ENCODE data around the gene FAM53B. TPM values are rescaled to one million over a fixed set of nuclear protein-coding genes. Genes with fewer than 3 reads are reported as not detected.

The FAM53B gene
- total RNA-seq, 2 experiments from 2014 or later = 56.6 to 58.5 TPM

DNA sequence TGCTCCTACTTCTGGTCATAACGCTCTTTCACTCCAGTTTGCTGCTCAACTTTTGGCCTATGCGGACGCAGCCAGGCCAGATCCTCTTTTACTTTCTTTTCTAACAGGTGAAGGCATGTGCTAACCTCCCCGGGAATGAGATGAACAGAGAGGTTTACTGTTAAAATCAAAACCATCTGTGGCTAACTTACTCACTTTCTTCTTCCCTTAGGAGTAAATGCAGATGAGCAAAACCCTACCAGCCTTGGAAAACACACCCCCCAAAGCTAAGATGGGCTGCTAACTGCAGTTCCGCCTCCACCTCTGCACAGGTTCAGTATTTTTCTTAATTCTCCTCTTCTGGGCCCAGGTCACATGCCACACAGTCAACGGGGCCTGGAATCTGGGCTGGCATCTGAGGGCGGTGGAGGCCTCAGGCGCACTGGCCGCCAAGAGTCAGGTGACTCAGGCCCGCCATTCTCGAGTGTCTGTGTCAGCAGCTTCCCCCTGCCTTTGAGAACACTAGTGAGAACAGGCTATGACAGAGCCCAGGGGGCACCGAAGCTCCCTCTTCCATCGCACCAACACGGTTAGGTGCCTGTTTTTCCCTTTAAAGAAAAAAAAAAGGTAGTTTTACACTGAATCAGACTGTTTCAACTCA is 11.1 kb downstream of the FAM53B start:
- Histone ChIP-seq H3K27ac (ENCODE audit: low read depth, low read length, poor library complexity, severe bottlenecking) (no peak overlapping the region), H4K20me1 (ENCODE audit: insufficient read depth, low read length) (peaks cover 21% of the 10 kb centered on the region; the same call in 1 of the 2 replicates), H3K4me1 (ENCODE audit: insufficient read depth, low read length, poor library complexity, severe bottlenecking) (peaks cover 74% of the 10 kb centered on the region), H3K4me3 (ENCODE audit: low read depth, low read length, poor library complexity, severe bottlenecking) (no peak overlapping the region), H3K79me2 (ENCODE audit: insufficient read depth, low read depth, low read length) (peaks cover 98% of the 10 kb centered on the region), H3K9me3 (ENCODE audit: low read length) (no peaks in the 10 kb centered on the region), H2AFZ (ENCODE audit: low read length) (no peak overlapping the region), H3K9me2 (ENCODE audit: insufficient read depth, low read length) (no peaks in the 10 kb centered on the region), H3K4me2 (ENCODE audit: low read length) (no peak overlapping the region), H3K36me3 (ENCODE audit: insufficient read depth, low read length) (peaks cover 84% of the 10 kb centered on the region)
- TF ChIP-seq, protein P1, sequence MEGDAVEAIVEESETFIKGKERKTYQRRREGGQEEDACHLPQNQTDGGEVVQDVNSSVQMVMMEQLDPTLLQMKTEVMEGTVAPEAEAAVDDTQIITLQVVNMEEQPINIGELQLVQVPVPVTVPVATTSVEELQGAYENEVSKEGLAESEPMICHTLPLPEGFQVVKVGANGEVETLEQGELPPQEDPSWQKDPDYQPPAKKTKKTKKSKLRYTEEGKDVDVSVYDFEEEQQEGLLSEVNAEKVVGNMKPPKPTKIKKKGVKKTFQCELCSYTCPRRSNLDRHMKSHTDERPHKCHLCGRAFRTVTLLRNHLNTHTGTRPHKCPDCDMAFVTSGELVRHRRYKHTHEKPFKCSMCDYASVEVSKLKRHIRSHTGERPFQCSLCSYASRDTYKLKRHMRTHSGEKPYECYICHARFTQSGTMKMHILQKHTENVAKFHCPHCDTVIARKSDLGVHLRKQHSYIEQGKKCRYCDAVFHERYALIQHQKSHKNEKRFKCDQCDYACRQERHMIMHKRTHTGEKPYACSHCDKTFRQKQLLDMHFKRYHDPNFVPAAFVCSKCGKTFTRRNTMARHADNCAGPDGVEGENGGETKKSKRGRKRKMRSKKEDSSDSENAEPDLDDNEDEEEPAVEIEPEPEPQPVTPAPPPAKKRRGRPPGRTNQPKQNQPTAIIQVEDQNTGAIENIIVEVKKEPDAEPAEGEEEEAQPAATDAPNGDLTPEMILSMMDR (conservative IDR thresholded peaks at IDR 0.05; ENCODE audit: low read length) = no peak
- TF ChIP-seq EZH2phosphoT487 (IDR thresholded peaks at IDR 0.05; ENCODE audit: borderline replicate concordance, low read depth, low read length) = no peak
- ChIA-PET POLR2A (interaction anchor here (1.7 kb wide), 1 partner anchor 8 kb away, joined by 5 read pairs; no protein-coding TSS in a partner anchor), CTCF (ENCODE audit: unreplicated experiment) (no interaction called here)
- no TSS peak for BruUV-seq (replicated peaks)
- intact Hi-C loops (cut with micrococcal nuclease; ENCODE audit: unreplicated experiment) = no loop called here
- DNase-seq (ENCODE audit: low spot score) = no peak

DNA sequence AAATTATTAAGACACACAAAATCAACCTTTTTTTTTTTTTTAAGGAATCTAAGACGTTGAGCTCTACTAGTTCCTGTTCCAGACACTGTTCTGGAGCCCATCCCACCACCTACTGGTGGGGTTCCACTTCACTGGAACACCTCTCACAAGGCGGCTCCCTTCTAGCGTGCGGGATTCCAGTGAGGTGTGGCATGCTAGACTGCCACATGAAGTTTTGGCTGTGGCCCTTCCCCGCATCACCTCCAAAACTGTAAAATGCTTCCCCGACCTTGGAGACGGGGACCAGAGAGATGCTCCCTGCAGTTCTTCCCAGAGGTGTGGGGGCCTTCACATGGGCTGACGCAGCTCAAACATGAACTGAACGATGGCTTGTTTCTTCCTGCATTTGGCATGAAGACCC is 12.6 kb downstream of the FAM53B start:
- Histone ChIP-seq H3K27ac (ENCODE audit: low read depth, low read length, poor library complexity, severe bottlenecking) (no peak overlapping the region), H3K4me3 (ENCODE audit: low read depth, low read length, poor library complexity, severe bottlenecking) (no peak overlapping the region), H4K20me1 (ENCODE audit: insufficient read depth, low read length) (peaks cover 27% of the 10 kb centered on the region; the same call in 1 of the 2 replicates), H3K9me2 (ENCODE audit: insufficient read depth, low read length) (no peaks in the 10 kb centered on the region), H2AFZ (ENCODE audit: low read length) (no peak overlapping the region), H3K36me3 (ENCODE audit: insufficient read depth, low read length) (peaks cover 87% of the 10 kb centered on the region), H3K4me2 (ENCODE audit: low read length) (no peak overlapping the region), H3K9me3 (ENCODE audit: low read length) (no peaks in the 10 kb centered on the region), H3K79me2 (ENCODE audit: insufficient read depth, low read depth, low read length) (peaks cover 97% of the 10 kb centered on the region), H3K4me1 (ENCODE audit: insufficient read depth, low read length, poor library complexity, severe bottlenecking) (peaks cover 65% of the 10 kb centered on the region)
- intact Hi-C loops (cut with micrococcal nuclease; ENCODE audit: unreplicated experiment) = no loop called here
- CTCF ChIA-PET (ENCODE audit: unreplicated experiment) = interaction anchor here (0.8 kb wide), 1 partner anchor 12 kb away, joined by 4 read pairs; no protein-coding TSS in a partner anchor
- POLR2A ChIA-PET = interaction anchor here (1.1 to 4.6 kb wide), 3 partner anchors 8 to 184 kb away, joined by 4 to 29 read pairs (median 4); no protein-coding TSS in a partner anchor
- BruUV-seq (replicated peaks) = no TSS peak
- no peak for DNase-seq (ENCODE audit: low spot score)
- no peak for TF ChIP-seq EZH2phosphoT487 (IDR thresholded peaks at IDR 0.05; ENCODE audit: borderline replicate concordance, low read depth, low read length)
- TF ChIP-seq, protein P1 (conservative IDR thresholded peaks at IDR 0.05; ENCODE audit: low read length) = no peak

DNA sequence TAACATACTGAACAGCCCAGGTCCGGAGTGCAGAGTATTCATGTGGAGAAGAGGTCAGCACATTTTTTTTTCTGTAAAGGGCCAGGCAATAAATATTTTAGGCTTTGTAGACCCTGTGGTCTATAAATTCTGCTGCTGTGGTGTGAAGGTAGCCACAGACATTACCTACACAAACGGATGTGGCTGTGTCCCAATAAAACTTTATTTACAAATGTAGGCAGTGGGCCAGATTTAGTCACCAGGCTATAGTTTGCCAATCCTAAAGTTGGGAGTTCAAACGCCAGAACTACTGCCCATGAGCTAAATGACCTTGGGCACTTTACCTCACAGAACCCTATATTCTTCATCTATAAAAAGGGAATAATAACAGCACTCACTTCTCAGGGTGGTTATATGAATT is 13.4 kb downstream of the FAM53B start:
- intact Hi-C loops (cut with micrococcal nuclease; ENCODE audit: unreplicated experiment) = no loop called here
- POLR2A ChIA-PET = interaction anchor here (1.1 to 4.6 kb wide), 3 partner anchors 8 to 183 kb away, joined by 4 to 29 read pairs (median 4); no protein-coding TSS in a partner anchor
- Histone ChIP-seq H3K4me2 (ENCODE audit: low read length) (no peak overlapping the region), H4K20me1 (ENCODE audit: insufficient read depth, low read length) (peaks cover 35% of the 10 kb centered on the region; the same call in 1 of the 2 replicates), H3K4me3 (ENCODE audit: low read depth, low read length, poor library complexity, severe bottlenecking) (no peak overlapping the region), H3K36me3 (ENCODE audit: insufficient read depth, low read length) (peaks cover 87% of the 10 kb centered on the region), H3K4me1 (ENCODE audit: insufficient read depth, low read length, poor library complexity, severe bottlenecking) (peaks cover 64% of the 10 kb centered on the region), H3K79me2 (ENCODE audit: insufficient read depth, low read depth, low read length) (peaks cover 97% of the 10 kb centered on the region), H3K9me2 (ENCODE audit: insufficient read depth, low read length) (no peaks in the 10 kb centered on the region), H3K27ac (ENCODE audit: low read depth, low read length, poor library complexity, severe bottlenecking) (no peak overlapping the region), H3K9me3 (ENCODE audit: low read length) (no peaks in the 10 kb centered on the region), H2AFZ (ENCODE audit: low read length) (no peak overlapping the region)
- BruUV-seq (replicated peaks) = no TSS peak
- CTCF ChIA-PET (ENCODE audit: unreplicated experiment) = interaction anchor here (0.6 kb wide), 1 partner anchor 12 kb away, joined by 6 read pairs; no protein-coding TSS in a partner anchor
- no peak for TF ChIP-seq EZH2phosphoT487 (IDR thresholded peaks at IDR 0.05; ENCODE audit: borderline replicate concordance, low read depth, low read length)
- TF ChIP-seq, protein P1 (conservative IDR thresholded peaks at IDR 0.05; ENCODE audit: low read length) = no peak
- no peak for DNase-seq (ENCODE audit: low spot score)
